Keratinocyte (primary cell): Measurements from ENCODE around the gene NDUFS8.

Source experiments
- EZH2 ChIP-seq: IDR thresholded peaks from one replicate; pipeline ENCODE4 v1.6.1; 2012; ENCODE audit warnings: inconsistent platforms, mild to moderate bottlenecking, low read length, moderate library complexity
- TF ChIP-seq, protein P1 (sequence below), 3 experiments: IDR thresholded peaks in 1 of 3; conservative IDR thresholded peaks in 1 of 3; optimal IDR thresholded peaks in 1 of 3; 2 replicates in 2 of 3; 3 replicates in 1 of 3; pipeline versions ENCODE3 to v1.5.1; 2011; ENCODE audit warnings: low read length in 3 of 3, mild to moderate bottlenecking in 3 of 3, moderate library complexity in 2 of 3, control low read depth in 1 of 3, inconsistent platforms in 1 of 3; ENCODE audit not compliant: insufficient read depth in 2 of 3; ENCODE audit errors: extremely low read depth in 1 of 3

DNA sequence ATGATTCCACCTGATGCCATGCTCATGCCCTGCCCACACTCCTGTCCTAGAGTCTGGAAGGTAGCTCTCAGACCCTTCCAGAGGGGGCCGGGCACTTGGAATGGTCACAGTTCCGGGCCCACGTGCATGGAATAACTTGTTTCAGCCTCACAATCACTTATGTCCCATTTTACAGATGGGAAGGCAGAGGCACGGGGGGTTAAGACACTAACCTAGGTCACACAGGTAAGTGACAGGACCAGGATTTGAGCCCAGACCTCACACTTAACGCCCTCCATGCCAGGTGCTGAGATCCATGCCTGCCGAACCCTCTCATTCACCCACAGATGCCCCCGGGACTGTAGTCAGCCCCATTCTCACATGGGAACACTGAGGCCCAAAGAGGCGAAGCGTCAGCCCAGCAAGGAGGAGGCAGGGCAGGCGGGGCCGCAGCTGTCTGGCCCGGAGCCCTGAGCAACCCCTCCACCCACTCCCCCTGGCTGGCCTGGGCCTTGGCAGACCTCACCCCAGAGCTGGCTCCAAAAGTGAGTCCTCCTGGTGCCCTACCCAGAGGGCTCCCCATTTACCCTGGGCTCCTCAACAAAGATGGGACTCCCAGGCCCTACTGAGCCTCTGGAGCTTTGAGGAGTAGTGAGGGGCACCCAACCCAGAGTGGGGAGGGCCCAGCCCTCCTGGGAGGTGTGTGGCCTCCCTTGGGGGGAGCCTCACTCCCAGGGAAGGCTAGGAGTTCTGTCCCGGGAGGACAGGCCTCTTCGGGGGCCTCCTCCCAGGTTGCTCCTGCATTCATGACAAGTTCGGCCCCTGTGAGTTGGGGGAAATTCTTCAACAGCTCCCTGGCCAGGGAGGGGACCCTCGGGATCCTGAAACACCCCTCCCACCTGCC, 22.7 kb upstream of the NDUFS8 start:
- TF ChIP-seq, protein P1, sequence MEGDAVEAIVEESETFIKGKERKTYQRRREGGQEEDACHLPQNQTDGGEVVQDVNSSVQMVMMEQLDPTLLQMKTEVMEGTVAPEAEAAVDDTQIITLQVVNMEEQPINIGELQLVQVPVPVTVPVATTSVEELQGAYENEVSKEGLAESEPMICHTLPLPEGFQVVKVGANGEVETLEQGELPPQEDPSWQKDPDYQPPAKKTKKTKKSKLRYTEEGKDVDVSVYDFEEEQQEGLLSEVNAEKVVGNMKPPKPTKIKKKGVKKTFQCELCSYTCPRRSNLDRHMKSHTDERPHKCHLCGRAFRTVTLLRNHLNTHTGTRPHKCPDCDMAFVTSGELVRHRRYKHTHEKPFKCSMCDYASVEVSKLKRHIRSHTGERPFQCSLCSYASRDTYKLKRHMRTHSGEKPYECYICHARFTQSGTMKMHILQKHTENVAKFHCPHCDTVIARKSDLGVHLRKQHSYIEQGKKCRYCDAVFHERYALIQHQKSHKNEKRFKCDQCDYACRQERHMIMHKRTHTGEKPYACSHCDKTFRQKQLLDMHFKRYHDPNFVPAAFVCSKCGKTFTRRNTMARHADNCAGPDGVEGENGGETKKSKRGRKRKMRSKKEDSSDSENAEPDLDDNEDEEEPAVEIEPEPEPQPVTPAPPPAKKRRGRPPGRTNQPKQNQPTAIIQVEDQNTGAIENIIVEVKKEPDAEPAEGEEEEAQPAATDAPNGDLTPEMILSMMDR (optimal IDR thresholded peaks at IDR 0.05 in 1 of 3, IDR thresholded peaks at IDR 0.05 in 1 of 3, conservative IDR thresholded peaks at IDR 0.05 in 1 of 3; ENCODE audit: extremely low read depth in 1 of 3, insufficient read depth in 2 of 3, low read length in 3 of 3): no peak
- no peak for TF ChIP-seq EZH2
